Peyer's patch (tissue), 4 donors: ENCODE results near the gene PEX11G.

Source experiments
- POLR2A ChIP-seq, 2 donors: fragments of 450-650 bp; IDR thresholded peaks; one replicate each; pipeline ENCODE4 v1.5.1; 2017; ENCODE audit warnings: antibody characterized with exemption in 2 of 2, mild to moderate bottlenecking in 2 of 2, moderate library complexity in 2 of 2
- TF ChIP-seq, protein P1 (sequence below), 6 experiments: fragments of 450-650 bp in 4 of 6; fragments of 200-600 bp in 2 of 6; sonication (generic) in 1 of 6; IDR thresholded peaks; one replicate each; pipeline ENCODE4 v1.5.1; 2017 to 2019; ENCODE audit warnings: antibody characterized with exemption in 6 of 6, mild to moderate bottlenecking in 3 of 6, moderate library complexity in 1 of 6

DNA sequence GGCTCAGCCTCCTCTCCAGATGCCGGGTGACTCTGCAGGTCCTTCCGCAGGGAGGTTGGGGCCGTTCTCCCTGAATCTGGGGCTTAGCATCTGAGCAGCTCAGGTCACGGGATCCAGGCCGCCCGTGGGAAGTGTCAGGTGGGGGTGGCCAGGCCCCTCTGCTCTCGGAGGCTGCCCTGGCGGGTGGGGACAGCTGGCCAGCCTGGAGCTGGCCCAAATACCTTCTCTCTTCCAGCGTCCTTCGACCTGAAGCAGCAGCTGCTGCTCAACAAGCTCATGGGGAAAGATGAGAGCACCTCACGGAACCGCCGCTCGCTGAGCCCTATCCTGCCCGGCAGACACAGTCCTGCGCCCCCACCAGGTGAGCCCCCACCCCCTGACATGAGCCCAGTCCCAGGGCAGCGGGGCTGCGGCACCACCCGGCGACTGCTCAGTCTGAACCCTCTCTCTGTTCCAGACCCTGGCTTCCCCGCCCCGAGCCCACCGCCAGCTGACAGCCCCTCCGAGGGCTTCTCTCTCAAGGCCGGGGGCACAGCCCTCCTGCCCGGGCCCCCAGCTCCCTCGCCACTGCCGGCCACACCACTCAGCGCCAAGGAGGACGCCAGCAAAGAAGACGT is 19.1 kb downstream of the PEX11G start:
- TF ChIP-seq, protein P1, sequence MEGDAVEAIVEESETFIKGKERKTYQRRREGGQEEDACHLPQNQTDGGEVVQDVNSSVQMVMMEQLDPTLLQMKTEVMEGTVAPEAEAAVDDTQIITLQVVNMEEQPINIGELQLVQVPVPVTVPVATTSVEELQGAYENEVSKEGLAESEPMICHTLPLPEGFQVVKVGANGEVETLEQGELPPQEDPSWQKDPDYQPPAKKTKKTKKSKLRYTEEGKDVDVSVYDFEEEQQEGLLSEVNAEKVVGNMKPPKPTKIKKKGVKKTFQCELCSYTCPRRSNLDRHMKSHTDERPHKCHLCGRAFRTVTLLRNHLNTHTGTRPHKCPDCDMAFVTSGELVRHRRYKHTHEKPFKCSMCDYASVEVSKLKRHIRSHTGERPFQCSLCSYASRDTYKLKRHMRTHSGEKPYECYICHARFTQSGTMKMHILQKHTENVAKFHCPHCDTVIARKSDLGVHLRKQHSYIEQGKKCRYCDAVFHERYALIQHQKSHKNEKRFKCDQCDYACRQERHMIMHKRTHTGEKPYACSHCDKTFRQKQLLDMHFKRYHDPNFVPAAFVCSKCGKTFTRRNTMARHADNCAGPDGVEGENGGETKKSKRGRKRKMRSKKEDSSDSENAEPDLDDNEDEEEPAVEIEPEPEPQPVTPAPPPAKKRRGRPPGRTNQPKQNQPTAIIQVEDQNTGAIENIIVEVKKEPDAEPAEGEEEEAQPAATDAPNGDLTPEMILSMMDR (IDR thresholded peaks at IDR 0.05) = no peak
- no peak for TF ChIP-seq POLR2A (IDR thresholded peaks at IDR 0.05)
